Bronchial epithelial cell (primary cell): ENCODE results near the gene HMOX2. TPM values are rescaled to one million over a fixed set of nuclear protein-coding genes. Genes with fewer than 3 reads are reported as not detected.

Experiments used
- DNase-seq: peaks from one replicate; pipeline ENCODE4 v3.0.0-alpha.2; 2010; ENCODE audit warnings: low read depth
- FAIRE-seq: peaks from 2 replicates; lab custom pipeline; 2011; peaks lifted over from hg19 to GRCh38; lab: Jason Lieb, UNC
- H3K27me3 ChIP-seq: 2 replicates; pipeline ENCODE4 v1.5.1; 2011; ENCODE audit warnings: low read length; ENCODE audit not compliant: control insufficient read depth, insufficient read depth
- H3K36me3 ChIP-seq: 2 replicates; pipeline ENCODE4 v1.5.1; 2011; ENCODE audit warnings: low read length; ENCODE audit not compliant: control insufficient read depth, insufficient read depth
- H3K4me3 ChIP-seq: 2 replicates; pipeline ENCODE4 v1.5.1; 2011; ENCODE audit warnings: mild to moderate bottlenecking, low read depth, low read length, control low read depth
- CTCF ChIP-seq: IDR thresholded peaks from 2 replicates; pipeline ENCODE4 v1.5.1; 2011; ENCODE audit warnings: mild to moderate bottlenecking, moderate library complexity, low read length, control low read depth, inconsistent platforms; ENCODE audit not compliant: insufficient read depth, severe bottlenecking
- total RNA-seq: library from RNA; depleted of rRNA; stranded (reverse); fragments of >200 nt; gene quantifications from 2 replicates; pipeline ENCODE4 v1.2.1, GENCODE V29; 2014

The HMOX2 gene
- total RNA-seq, 1 donor from 2014 or later, result 66.1 TPM

- peak; percentile 82 for DNase-seq
- FAIRE-seq, result no peak
- Histone ChIP-seq H3K4me3 (no peak overlapping the region), H3K36me3 (no peaks in the 10 kb centered on the region), H3K27me3 (no peaks in the 10 kb centered on the region)
- TF ChIP-seq CTCF, result no peak
Measured at GRCh38 chr16:4529085-4530060, 53.2 kb downstream of the HMOX2 start.

- no peak for TF ChIP-seq CTCF
- FAIRE-seq (no peak), DNase-seq (no peak)
- Histone ChIP-seq H3K4me3 (no peak overlapping the region), H3K27me3 (no peaks in the 10 kb centered on the region), H3K36me3 (no peaks in the 10 kb centered on the region)
Measured at GRCh38 chr16:4531811-4532210, 55.6 kb downstream of the HMOX2 start.

GRCh38 chr16:4532238-4532637 is 56.0 kb downstream of the HMOX2 start:
- no peak for FAIRE-seq
- Histone ChIP-seq H3K36me3 (no peaks in the 10 kb centered on the region), H3K27me3 (no peaks in the 10 kb centered on the region), H3K4me3 (no peak overlapping the region)
- DNase-seq, result no peak
- TF ChIP-seq CTCF, result no peak

- no peaks in the 10 kb centered on the region for H3K27me3 ChIP-seq
- no peak for TF ChIP-seq CTCF
- no peak overlapping the region for H3K4me3 ChIP-seq
- no peak for DNase-seq
- no peak for FAIRE-seq
- H3K36me3 ChIP-seq, result no peaks in the 10 kb centered on the region
Measured at GRCh38 chr16:4533490-4533889, 57.3 kb downstream of the HMOX2 start.

- TF ChIP-seq CTCF, result no peak
- Histone ChIP-seq H3K27me3 (no peaks in the 10 kb centered on the region), H3K4me3 (no peak overlapping the region), H3K36me3 (no peaks in the 10 kb centered on the region)
- DNase-seq, result no peak
- FAIRE-seq, result no peak
Measured at GRCh38 chr16:4534151-4534790, 58.1 kb downstream of the HMOX2 start.
